Breast epithelium (tissue), 4 donors: ENCODE results near the gene PTGFRN. TPM values are rescaled to one million over a fixed set of nuclear protein-coding genes. Genes with fewer than 3 reads are reported as not detected.
"Not testable (repeated sequence)": the region's sequence is repeated elsewhere in the genome, so short reads cannot be mapped to it uniquely, and the experiment has no call there.

Experiments
- DNase-seq, 2 donors: peaks; one replicate each; pipeline ENCODE4 v3.0.0-alpha.2; 2019; ENCODE audit warnings: low spot score in 2 of 2
- H3K27ac ChIP-seq, 2 donors: fragments of 200-600 bp; sonication (generic) in 1 of 2; one replicate each; pipeline ENCODE4 v1.5.1; 2016 to 2019; ENCODE audit warnings: mild to moderate bottlenecking in 1 of 2
- H3K27me3 ChIP-seq, 2 donors: fragments of 200-600 bp; sonication (generic) in 1 of 2; one replicate each; pipeline versions ENCODE4 v1.5.1 to v1.6.0; 2017 to 2019; ENCODE audit warnings: control low read depth in 1 of 2, mild to moderate bottlenecking in 1 of 2
- H3K36me3 ChIP-seq: fragments of 200-600 bp; one replicate; pipeline ENCODE4 v1.5.1; 2019
- H3K4me1 ChIP-seq, 2 donors: fragments of 200-600 bp; sonication (generic); one replicate each; pipeline ENCODE4 v1.5.1; 2016 to 2019; ENCODE audit warnings: control low read depth in 1 of 2
- H3K4me3 ChIP-seq, 3 donors: fragments of 200-600 bp; sonication (generic); 1 replicate in 2 of 3; 2 replicates in 1 of 3; pipeline ENCODE4 v1.5.1; 2016 to 2019; ENCODE audit warnings: mild to moderate bottlenecking in 3 of 3, moderate library complexity in 2 of 3
- H3K9me3 ChIP-seq, 2 donors: fragments of 200-600 bp; sonication (generic) in 1 of 2; one replicate each; pipeline ENCODE4 v1.5.1; 2016 to 2019; ENCODE audit warnings: control low read depth in 1 of 2
- POLR2A ChIP-seq: fragments of 450-650 bp; IDR thresholded peaks from one replicate; pipeline ENCODE4 v1.6.1; 2016; ENCODE audit warnings: antibody characterized with exemption, mild to moderate bottlenecking, moderate library complexity
- POLR2AphosphoS5 ChIP-seq, 3 donors: sonication (generic); formaldehyde crosslinking; IDR thresholded peaks; one replicate each; pipeline ENCODE4 v1.6.1; 2017; ENCODE audit warnings: antibody characterized with exemption in 3 of 3
- intact Hi-C: fragments of 100-400 bp; cut with DNase I; formaldehyde crosslinking; loops from one replicate; pipeline ENCODE4 v1.15.1; 2023; ENCODE audit warnings: low total_unique reads
- total RNA-seq, 3 donors: library from RNA; depleted of rRNA; stranded (reverse); fragments of >200 nt; gene quantifications; one replicate each; pipeline ENCODE4 v1.1.0, GENCODE V29; 2016
- TF ChIP-seq, protein P1 (sequence below), 3 donors: fragments of 450-650 bp; IDR thresholded peaks; one replicate each; pipeline ENCODE4 v1.5.1; 2016 to 2017; ENCODE audit warnings: antibody characterized with exemption in 3 of 3, mild to moderate bottlenecking in 3 of 3, moderate library complexity in 3 of 3

The PTGFRN gene
- 10 to 100 TPM; 10.6 to 30.8 (median 24.3) TPM for total RNA-seq

DNA sequence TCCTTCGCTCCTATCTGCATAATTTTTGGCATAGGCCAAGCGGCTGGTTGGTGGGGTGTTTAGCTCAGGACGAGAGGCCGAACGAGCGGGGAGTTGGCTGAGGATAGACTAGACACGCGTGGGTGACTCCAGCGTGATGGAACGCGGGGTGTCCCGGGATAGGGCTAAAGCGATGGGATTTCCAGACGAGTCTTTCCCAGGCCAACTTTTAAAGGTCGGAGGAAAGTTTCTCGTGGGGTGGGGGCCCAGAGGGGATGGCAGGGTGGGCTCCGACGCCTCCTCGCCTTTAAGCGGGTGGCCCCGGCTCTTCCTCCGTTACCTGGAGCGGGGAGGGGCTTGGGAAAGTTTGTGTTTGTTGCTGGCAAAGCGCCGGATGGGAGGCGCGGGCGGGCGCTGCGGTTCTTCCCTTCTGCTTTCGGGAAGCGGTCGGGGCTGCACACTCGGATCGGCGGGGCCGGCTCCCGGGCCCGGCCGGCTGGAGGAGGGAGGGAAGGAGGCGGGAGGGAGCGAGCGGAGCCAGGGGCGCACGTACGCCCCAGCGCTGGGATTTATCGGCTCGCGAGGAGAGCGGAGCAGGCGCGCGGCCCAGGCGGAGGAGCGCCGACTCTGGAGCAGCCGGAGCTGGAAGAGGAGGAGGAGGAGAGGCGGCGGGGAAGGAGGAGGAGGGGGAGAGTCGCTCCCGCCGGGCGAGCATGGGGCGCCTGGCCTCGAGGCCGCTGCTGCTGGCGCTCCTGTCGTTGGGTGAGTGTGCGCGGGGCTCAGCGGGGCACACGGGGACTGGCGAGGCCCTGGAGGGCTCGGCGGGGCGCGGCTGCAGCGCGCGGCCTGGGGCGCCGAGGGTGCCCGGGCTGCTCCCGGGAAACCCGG lies at the start of gene PTGFRN:
PTGFRN (plus strand) TSS at position 405 of the 867 bp plus-strand sequence; CDS start at position 693, 288 bp downstream.
- no peaks in the 10 kb centered on the region for H3K4me1 ChIP-seq
- no peaks in the 10 kb centered on the region for H3K9me3 ChIP-seq
- intact Hi-C loops: no loop called here
- H3K27me3 ChIP-seq: no peaks in the 10 kb centered on the region
- TF ChIP-seq POLR2AphosphoS5 (IDR thresholded peaks at IDR 0.05) (peak in 2 of 3 donors; percentile 21 to 41), POLR2A (no peak)
- TF ChIP-seq, protein P1, sequence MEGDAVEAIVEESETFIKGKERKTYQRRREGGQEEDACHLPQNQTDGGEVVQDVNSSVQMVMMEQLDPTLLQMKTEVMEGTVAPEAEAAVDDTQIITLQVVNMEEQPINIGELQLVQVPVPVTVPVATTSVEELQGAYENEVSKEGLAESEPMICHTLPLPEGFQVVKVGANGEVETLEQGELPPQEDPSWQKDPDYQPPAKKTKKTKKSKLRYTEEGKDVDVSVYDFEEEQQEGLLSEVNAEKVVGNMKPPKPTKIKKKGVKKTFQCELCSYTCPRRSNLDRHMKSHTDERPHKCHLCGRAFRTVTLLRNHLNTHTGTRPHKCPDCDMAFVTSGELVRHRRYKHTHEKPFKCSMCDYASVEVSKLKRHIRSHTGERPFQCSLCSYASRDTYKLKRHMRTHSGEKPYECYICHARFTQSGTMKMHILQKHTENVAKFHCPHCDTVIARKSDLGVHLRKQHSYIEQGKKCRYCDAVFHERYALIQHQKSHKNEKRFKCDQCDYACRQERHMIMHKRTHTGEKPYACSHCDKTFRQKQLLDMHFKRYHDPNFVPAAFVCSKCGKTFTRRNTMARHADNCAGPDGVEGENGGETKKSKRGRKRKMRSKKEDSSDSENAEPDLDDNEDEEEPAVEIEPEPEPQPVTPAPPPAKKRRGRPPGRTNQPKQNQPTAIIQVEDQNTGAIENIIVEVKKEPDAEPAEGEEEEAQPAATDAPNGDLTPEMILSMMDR (IDR thresholded peaks at IDR 0.05): no peak
- peak within 1 kb of the TSS; percentile 76 to 93 (median 78) for H3K4me3 ChIP-seq
- peak; percentile 48 to 72 for DNase-seq
- H3K27ac ChIP-seq: peak within 1 kb of the TSS; percentile 89 to 95
- H3K36me3 ChIP-seq: no peaks in the 10 kb centered on the region

DNA sequence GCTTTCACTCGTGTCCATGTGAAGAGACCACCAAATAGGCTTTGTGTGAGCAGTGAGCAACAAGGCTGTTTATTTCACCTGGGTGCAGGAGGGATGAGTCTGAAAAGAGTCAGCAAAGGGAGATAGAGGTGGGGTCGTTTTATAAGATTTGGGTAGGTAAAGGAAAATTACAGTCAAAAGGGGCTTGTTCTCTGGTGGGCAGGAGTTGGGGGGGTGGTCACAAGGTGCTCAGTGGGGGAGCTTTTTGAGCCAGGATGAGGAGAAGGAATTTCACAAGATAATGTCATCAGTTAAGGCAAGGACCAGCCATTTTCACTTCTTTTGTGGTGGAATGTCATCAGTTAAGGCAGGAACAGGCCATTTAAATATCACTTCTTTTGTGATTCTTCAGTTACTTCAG lies 49.5 kb upstream of the PTGFRN start:
- H3K9me3 ChIP-seq, H3K27me3 ChIP-seq, H3K36me3 ChIP-seq, H3K27ac ChIP-seq, intact Hi-C loops, H3K4me3 ChIP-seq, DNase-seq, H3K4me1 ChIP-seq: not testable (repeated sequence)

DNA sequence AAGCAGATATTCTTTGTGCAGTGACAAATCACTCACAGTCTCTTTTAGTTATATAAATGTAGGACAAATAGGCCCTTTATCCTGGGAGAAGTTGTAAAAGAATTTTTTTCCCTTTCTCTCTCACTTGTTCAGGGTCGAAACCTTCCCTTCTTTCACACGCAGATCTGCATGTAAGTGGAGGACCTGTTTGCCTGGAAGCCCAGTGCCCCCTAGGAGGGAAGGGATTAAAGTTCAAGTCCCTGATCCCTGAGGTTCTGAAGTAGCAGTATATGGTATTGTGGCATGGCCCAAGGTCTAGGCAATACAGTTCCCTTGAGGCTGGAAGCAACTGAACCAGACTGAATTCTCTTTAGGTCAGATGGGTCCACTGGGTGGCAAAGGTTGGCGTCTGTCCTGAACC lies 48.6 kb upstream of the PTGFRN start:
- H3K4me1 ChIP-seq: no peaks in the 10 kb centered on the region
- DNase-seq: no peak
- H3K27me3 ChIP-seq: no peaks in the 10 kb centered on the region
- no peak overlapping the region for H3K4me3 ChIP-seq
- intact Hi-C loops: no loop called here
- no peak overlapping the region for H3K27ac ChIP-seq
- no peak for TF ChIP-seq POLR2AphosphoS5 (IDR thresholded peaks at IDR 0.05)
- TF ChIP-seq POLR2A: no peak
- TF ChIP-seq, protein P1 (IDR thresholded peaks at IDR 0.05): no peak
- no peaks in the 10 kb centered on the region for H3K36me3 ChIP-seq
- no peaks in the 10 kb centered on the region for H3K9me3 ChIP-seq

DNA sequence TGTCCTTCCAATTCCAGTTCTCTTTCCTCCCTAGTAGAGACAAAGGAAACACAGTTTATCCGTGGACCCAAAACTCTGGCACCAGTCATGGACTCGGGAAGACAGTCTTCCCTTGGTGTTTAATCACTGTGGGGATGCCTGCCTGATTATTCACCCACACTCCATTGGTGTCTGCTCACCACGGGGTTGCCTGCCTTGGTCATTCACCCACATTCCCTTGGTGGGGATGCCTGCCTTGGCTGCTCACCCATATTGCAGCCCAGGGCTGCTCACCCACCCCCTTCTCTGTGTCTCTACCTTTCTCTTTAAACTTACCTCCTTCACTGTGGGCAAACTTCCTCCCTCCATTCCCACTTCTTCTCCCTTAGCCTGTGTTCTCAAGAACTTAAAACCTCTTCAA lies 46.7 kb upstream of the PTGFRN start:
- H3K9me3 ChIP-seq, intact Hi-C loops, H3K27me3 ChIP-seq, H3K4me1 ChIP-seq, DNase-seq, H3K27ac ChIP-seq, H3K4me3 ChIP-seq, H3K36me3 ChIP-seq: not testable (repeated sequence)

DNA sequence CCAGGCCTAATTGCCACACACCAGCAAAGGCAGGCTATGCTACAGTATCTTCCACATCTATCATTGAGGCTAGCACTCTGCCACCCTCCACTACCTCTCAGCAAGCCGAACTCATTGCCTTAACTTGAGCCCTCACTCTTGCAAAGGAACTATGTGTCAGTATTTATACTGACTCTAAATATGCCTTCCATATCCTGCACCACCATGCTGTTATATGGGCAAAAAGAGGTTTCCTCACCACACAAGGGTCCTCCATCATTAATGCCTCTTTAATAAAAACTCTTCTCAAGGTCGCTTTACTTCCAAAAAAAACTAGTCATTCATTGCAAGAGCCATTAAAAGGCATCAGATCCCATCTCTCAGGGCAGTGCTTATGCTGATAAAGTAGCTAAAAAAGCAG lies 43.2 kb upstream of the PTGFRN start:
- H3K4me3 ChIP-seq, DNase-seq, H3K9me3 ChIP-seq, intact Hi-C loops, H3K27ac ChIP-seq, H3K36me3 ChIP-seq, H3K27me3 ChIP-seq, H3K4me1 ChIP-seq: not testable (repeated sequence)

DNA sequence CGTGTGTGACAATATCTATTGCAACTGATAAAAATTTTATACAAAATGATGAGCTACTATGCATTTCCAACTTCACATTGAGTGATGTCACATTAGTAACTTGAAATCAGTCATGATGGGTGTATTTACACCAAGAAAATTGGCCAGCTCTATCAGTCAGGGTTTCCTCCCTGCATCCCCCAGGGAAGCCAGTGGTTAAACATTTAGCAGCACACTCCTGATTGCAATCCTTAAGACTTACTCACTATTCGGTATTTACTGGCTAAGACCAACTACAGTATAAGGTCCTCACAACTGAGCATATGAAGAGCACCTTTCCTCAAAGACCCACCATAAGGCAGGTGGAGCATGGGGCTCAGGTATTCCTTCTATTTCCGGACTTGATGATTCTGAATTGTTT lies 41.3 kb upstream of the PTGFRN start:
- no peak overlapping the region for H3K4me3 ChIP-seq
- no peaks in the 10 kb centered on the region for H3K4me1 ChIP-seq
- peaks cover 0 to 5% of the 10 kb centered on the region in 2 donors for H3K9me3 ChIP-seq
- intact Hi-C loops: no loop called here
- no peaks in the 10 kb centered on the region for H3K27me3 ChIP-seq
- no peak for TF ChIP-seq POLR2AphosphoS5 (IDR thresholded peaks at IDR 0.05)
- TF ChIP-seq, protein P1 (IDR thresholded peaks at IDR 0.05): no peak
- TF ChIP-seq POLR2A: no peak
- H3K27ac ChIP-seq: no peak overlapping the region
- no peak for DNase-seq
- no peaks in the 10 kb centered on the region for H3K36me3 ChIP-seq
